Endometrial microvascular endothelial cells (primary cell): ENCODE data around the gene WARS2. TPM values are rescaled to one million over a fixed set of nuclear protein-coding genes. Genes with fewer than 3 reads are reported as not detected.
"Not testable (repeated sequence)": the region's sequence is repeated elsewhere in the genome, so short reads cannot be mapped to it uniquely, and the experiment has no call there.

ENCODE experiments used
- in situ Hi-C: cut with HindIII; loops from 2 replicates; pipeline ENCODE4 v1.10.0; 2017; ENCODE audit warnings: low sequenced_read_pairs, low pct_unique_long_range_greater_than_20kb; ENCODE audit errors: inconsistent ontology term
- total RNA-seq: library from RNA; depleted of rRNA; stranded (reverse); fragments of >200 nt; gene quantifications from one replicate; pipeline ENCODE4 v1.2.3, GENCODE V29; 2015; ENCODE audit errors: inconsistent ontology term

Gene WARS2
- total RNA-seq, 1 donor from 2014 or later, result 13.2 TPM

GRCh38 chr1:119143706-119144105 is 3.3 kb upstream of the WARS2 start:
- in situ Hi-C loops, result no loop called here

GRCh38 chr1:119141660-119142059 is 1.2 kb upstream of the WARS2 start:
- in situ Hi-C loops, result no loop called here

DNA sequence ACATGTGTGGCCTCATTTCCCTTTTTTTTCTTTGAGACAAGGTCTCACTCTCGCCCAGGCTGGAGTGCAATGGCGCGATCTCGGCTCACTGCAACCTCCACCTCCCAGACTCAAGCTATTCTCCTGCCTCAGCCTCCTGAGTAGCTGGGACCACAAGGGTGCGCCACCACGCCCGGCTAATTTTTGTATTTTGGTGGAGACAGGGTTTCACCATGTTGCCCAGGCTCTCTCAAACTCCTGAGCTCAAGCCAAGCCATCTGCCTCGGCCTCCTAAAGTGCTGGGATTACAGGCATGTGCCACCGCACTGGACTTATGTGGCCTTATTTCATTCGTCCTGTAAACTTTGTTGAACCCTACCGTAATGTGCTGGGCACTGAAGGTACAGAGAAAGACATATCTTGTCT is 569 bp upstream of the WARS2 start:
- in situ Hi-C loops, result no loop called here

DNA sequence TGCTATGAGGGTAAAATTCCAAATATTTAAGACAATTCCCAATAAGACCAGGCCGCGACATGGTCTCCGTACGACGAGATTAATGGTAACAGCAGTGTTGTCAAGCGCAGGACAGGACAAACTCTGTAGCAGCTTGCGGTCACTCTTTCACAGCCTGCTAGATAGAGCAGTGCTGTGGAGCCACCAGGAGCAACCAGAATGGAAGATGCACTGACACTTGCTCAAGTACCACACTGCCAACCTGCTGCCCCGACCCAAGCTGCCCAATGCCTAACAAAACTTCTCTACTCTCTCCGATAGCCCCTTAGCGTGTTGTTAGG is 636 bp downstream of the WARS2 start:
- in situ Hi-C loops, result no loop called here

DNA sequence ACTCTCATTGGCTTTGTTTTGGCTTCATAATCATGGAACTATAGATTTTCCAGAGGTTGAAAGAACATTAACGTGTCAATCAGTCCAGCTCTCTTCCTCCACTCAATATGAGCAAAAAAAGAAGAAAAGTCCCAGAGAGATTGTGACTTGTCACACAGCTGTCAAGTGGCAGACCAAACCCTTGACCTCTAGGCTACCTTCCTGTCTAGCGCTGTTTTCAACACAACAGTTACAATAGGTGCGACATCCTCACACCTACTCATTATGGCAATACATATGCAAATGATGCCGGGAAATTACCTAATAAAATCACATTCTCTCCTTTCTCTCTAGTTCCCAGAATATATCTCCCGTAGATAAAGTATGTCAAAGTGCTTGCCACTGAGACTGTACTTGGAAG is 1.1 kb downstream of the WARS2 start:
- in situ Hi-C loops, result no loop called here

DNA sequence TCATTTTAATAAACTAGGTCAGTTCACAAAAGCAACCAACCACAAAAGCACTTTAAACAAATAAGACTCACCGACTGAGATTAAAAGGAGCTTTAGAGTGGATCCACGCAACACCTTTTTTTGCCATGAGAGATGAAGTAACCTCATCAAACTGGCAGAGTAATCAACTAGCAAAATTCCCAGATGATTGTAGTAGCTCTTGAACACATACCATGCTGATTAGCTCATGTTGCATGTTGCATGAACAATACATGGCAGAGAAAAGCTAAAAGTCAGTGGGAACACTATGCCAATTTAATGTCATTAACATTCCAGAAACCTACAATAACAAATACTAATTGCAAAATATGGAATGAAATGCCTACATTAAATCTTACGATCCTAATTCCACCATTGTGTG is 4.1 kb downstream of the WARS2 start:
- in situ Hi-C loops, result no loop called here

GRCh38 chr1:119133987-119134386 is 6.5 kb downstream of the WARS2 start:
- in situ Hi-C loops, result no loop called here

GRCh38 chr1:119132179-119132578 is 8.3 kb downstream of the WARS2 start:
- in situ Hi-C loops, result no loop called here

DNA sequence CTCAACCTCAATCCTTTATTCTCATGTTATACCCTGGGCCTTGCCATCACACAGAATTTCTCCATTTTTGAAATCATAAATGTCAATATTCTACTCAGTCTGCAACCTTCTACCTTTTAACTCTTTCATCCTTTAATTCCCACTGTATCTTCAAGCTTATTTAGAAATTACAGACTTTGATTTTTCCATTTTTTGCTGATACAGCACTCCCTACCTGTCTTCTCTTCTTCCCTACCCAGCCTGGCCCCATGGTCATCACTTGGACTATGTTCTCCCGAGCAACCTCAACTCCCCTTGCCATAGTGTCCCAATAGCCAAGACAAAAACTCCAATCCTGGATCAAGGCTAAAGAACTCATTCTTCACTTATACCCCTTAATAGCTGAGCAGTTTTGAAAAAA is 14.6 kb downstream of the WARS2 start:
- in situ Hi-C loops, result no loop called here

- in situ Hi-C loops, result no loop called here
These were observed 15.7 kb downstream of the WARS2 start for GRCh38 chr1:119124764-119125163.

GRCh38 chr1:119121872-119122271 is 18.6 kb downstream of the WARS2 start:
- in situ Hi-C loops, result not testable (repeated sequence)

DNA sequence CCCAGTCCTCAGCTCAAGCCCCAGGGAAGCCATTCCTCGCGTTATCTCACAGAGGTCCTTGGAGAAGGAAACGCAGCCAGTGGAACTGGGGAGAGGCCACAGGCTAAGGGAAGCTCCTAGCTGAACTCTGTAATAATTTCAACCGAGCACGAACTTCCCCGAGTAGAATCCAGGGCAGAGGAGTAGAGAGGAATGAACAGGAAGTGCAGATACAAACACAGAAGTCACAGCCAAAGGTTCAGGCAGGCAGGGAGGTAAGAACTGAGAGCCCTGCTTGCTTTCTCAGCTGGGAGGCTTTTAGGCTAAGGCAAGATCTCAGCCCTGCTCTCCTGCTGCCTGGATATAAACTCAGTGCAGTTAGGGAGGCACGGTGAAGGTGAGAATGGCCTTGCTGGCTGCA is 23.7 kb downstream of the WARS2 start:
- in situ Hi-C loops, result no loop called here

DNA sequence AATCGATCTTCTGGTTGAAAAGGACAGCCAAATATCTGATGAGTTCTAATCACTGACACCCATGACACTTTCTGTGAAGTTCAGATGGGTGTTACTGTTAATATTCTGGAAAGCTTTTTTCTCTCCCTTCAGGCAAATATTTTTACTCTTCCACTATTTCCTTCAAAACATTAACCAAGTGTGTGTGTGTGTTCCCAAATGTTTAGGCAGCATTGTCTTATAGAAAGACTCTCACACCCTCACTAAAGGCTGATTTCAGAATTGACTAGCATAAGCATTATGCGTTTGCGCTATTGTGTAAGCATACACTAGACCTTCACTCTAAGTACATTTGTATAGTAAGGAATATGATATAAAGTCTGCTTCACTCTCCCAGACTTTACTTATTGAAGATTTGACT is 24.7 kb downstream of the WARS2 start:
- in situ Hi-C loops, result no loop called here

GRCh38 chr1:119115311-119115710 is 25.1 kb downstream of the WARS2 start:
- in situ Hi-C loops, result no loop called here

- in situ Hi-C loops, result no loop called here
These were observed 25.7 kb downstream of the WARS2 start for GRCh38 chr1:119114786-119115185.

- in situ Hi-C loops, result no loop called here
These were observed 27.7 kb downstream of the WARS2 start for GRCh38 chr1:119112791-119113190.

- in situ Hi-C loops, result no loop called here
These were observed 28.2 kb downstream of the WARS2 start for GRCh38 chr1:119112244-119112643.

DNA sequence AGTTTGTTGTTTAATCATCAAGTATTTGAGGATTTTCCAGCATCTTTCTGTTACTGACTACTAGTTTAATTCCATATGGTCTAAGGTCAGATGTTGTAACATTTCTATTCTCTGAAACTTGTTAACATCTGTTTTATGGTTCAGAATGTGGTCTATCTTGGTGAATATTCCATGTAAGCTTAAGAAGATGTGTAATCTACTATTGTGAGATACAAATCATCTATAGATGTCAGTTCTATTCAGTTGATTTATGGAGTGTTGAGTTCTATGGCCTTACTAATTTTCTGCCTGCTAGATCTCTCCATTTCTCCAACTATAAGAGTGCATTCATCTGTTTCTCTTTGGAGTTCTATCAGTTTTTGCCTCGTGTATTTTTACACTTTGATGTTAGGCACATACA is 31.5 kb downstream of the WARS2 start:
- in situ Hi-C loops, result no loop called here

- in situ Hi-C loops, result no loop called here
These were observed 36.7 kb downstream of the WARS2 start for GRCh38 chr1:119103764-119104163.

DNA sequence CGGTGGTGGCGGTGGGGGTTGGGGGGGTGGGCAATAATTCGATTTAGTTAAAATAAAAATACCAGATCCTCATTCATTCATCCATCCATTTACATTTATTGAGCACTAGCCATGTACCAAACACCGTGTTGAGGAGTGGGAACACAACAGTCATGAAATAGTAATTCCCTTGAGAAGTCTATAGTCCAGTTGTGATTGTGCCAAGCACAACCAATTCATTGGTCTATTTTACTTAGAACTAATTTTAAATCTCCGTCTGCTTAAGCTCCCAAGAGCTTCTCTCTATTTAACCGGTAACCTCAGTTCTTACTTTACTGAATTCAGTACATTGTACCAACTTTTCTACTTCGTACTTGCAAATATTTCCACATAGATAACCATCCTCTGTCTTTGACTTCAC is 38.4 kb downstream of the WARS2 start:
- in situ Hi-C loops, result no loop called here

DNA sequence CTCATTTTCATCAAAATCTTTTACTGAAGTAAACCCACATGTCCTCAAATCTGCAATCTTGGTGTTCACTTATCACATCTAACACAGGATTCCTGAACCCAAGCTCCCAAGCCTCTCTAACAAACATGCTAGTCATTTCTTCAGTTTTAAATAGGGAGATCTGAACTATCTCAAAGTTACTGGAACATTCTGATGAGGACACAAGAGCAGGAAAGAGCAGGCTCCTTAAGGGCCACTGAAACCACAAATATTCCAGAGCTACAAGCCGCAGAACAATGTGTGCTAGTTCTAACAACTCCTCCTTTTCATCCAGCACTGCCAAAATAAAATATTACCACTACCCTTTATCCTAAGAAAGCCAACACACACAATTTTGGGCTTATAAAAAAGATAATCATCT is 38.9 kb downstream of the WARS2 start:
- in situ Hi-C loops, result no loop called here

- in situ Hi-C loops, result no loop called here
These were observed 40.7 kb downstream of the WARS2 start for GRCh38 chr1:119099775-119100174.
